GM18870 (cell line): ENCODE measurements around the gene SLC38A2.
A peak's percentile ranks its signal among the peaks of the same experiment; 100 is the strongest.
"Not testable (repeated sequence)": the region's sequence is repeated elsewhere in the genome, so short reads cannot be mapped to it uniquely, and the experiment has no call there.

Experiments used
- ATAC-seq: cut with Tn5 transposase; IDR thresholded peaks from one replicate; pipeline ENCODE4 v1.9.1; 2021; ENCODE audit warnings: moderate library complexity; ENCODE audit not compliant: unreplicated experiment

The SLC38A2 gene

DNA sequence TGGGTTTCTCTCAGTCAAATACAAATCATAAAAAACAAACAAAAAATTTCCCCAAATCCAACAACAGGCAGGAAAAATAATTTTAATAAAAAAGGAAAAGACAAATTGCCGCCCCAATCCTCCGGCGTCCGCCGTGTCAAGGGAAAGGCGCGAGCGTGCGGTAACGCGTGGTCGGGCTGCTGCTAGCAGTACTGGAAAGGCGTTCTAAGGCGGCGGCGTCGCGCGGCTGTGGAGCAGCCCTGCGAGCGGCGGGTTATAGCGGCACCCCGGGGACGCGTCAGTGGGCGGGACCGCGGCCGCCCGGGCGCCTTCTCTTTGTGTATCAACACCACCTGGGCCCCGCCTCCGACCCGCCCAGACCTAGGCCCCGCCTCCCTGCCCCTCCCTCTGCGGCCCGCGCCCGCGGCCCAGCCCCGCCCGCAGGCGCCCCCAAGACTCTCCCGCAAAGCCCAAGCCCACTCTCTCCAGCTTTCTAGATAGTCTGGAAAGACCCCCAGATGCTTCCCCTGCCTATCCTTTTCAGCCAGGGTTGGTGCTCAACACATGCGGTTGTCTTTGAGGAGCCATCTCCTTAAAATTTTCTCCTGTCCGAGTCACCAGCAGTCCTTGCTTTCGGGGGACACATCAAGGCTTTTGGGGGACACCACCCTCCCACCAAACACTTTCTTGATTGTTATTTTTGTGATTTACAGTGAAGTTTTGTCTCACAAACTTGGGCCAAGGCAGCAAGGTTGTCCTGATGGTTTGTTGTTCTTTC lies at the start of gene SLC38A2:
TSS of gene SLC38A2 (minus strand) at position 230 of the 757 bp plus-strand sequence. CDS start 1,480 bp downstream, outside the sequence.
- peak; percentile 46 for ATAC-seq

DNA sequence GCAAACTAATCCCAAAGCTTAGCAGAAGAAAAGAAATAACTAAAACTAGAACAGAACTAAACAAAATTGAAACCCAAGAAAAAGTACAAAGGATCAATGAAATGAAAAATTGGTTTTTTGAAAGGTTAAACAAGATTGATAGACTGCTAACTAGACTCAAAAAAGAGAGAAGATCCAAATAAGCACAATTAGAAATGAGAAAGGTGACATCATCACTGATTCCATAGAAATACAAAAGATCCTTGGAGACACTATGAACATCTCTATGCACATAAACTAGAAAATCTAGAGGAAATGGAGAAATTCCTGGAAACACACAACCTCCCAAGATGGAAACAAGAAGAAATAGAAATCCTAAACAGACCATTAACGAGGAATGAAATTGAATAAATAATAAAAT lies 47.1 kb upstream of the SLC38A2 start:
- no peak for ATAC-seq

DNA sequence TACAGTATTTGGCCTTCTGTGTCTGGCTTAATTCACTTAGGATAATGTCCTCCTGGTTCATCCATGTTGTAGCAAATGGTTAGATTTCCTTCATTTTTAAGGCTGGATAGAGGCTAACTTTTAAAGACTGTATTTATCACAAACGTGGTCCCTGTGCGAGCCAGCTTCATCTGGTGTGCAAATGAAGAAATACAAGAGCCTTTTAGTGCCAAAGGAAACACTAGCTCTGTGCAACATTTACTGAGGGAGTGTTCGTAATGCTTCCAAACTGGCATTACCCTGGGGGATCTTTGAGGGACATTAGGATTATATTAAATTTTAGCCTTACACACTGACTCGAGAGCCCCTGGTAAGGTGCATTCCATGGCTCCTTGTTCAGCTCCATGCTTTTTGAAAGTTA lies 43.0 kb upstream of the SLC38A2 start:
- no peak for ATAC-seq

DNA sequence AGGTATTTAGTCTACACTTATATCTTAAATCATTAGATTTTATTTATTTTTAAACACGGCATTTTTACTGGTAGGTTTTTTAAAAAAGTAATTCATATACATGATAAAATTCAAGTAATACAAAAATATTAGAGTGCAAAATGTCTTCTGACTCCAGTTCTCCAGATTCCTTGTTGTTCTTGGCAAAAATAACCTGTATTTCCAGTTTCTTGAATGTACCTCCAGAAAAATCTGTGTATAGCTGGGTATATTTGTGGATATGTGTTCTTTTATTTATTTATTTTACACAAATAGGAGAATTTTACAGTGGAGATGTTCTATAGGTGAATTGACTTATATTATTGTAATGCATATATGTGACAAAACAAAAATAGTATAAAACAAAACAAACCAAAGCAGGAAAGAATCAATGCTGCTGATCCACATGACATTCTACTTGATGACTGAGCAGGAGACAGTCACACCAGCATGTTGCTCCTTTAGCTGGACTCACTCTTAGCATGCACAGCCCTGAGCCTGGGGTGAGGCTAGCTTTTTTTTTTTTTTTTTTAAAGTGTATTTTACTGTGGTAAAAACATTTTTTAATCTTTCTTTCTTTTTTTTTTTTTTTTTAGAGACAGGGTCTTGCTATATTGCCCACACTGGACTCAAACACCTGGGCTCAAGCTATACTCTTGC lies 42.2 kb upstream of the SLC38A2 start:
- ATAC-seq = no peak

DNA sequence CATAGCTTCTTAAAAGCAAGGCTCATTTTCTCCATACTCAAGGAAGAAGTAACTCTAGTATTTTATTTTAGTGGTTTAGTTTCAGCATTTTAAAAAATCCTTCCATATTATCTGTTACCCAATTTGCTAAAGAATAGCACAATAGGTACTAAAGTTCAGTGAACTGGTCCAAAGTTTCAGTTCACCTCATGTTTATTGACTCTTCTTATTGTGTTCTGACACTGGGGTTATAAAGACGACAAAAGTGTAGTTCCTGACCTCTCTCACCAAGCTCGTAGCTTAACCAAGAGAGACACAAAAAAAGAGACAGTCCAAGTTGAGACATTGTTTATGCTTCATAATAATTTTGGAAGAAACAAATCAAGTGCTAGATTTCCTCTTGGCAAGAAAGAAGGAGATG lies 40.8 kb upstream of the SLC38A2 start:
- ATAC-seq = no peak

DNA sequence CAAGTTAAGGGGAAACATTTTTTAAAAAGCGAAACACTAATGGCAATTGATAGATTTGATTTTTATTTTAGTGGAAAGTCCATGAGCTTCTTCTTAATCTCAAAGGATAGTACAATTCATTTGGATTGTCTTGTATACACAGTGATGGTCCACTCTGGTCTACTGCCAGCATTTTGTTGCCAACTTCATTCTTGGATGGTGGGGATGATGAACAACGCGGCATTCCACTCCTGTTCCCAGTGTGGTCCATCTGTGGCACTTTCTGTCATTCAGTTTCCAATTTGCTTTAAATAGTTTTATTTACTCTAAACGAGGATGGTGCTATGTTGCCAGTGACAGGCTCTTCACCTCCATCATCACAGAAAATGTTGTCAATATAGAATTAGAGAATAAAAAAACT lies 40.3 kb upstream of the SLC38A2 start:
- ATAC-seq = no peak

DNA sequence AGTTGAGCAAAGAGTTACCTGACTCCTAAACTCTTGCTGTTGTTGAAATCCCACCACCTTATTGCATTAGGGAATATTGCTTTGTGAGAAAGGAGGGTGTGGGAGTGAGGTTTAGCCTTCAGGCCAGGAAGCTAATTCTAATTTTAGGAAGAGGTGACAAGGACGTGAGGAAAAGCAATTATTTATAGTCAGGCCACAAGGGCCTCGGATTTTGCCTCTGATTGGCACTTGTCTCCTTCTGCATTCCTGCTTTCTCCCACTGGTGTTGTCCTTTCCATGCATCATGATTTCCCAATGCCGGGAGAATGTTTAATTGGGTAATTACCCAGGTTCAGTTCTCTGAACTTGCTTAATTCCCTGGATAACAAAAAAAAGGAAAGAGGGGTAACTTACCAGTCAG lies 37.9 kb upstream of the SLC38A2 start:
- no peak for ATAC-seq

DNA sequence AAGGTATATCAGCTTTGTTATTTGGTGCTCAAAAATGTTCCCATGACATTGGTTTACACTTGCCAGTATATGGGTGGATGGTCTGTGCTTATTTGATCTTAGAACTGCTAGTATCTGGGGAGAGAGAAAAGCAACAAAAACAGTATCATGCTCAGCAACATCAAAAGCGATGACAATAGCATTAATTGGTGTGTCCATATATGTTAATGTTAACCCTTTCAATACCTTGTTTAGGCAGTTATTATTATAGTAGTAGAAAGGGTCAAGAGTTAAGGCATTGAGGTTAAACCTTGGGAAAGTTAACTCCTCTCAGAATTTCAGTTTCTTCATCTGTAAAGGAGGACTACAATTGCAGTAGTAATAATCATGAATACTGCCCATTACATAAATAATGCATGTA lies 37.4 kb upstream of the SLC38A2 start:
- no peak for ATAC-seq

DNA sequence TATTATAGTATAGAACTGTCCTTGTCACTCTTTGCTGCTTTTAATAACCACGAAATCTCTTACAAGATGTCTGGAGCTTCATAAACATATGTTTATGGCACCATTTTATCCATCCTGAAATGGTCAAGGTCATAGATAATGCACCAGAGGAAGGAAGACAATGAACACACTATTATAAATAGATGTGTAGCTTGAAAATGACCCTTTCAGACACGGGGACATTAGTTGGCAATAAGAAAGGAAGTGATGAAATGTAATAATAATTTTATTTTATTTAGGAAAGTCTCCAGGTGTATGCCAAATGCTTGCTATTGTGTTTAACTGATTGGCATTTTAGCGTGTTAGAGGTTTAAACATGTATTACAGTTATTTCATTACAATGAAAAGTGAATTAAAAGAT lies 36.8 kb upstream of the SLC38A2 start:
- ATAC-seq = no peak

DNA sequence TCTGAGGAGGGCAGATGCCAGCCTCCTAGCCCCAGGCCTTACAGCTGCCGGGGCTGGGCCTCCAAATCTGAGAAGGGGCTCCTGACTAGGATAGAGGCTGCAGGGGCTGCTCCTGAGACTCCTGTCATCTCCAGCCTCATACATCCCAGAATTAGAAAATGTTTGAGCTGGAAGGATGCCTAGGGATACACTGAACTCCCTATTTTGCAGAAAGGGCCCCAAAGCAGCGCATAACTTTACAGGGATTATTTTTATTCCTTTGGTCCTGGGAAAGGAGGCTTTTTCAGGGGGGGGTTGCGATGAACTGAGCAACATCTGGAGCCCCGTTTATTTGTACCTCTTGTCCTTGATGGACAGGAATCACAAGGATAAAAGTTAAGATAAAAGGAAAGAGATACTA lies 35.9 kb upstream of the SLC38A2 start:
- no peak for ATAC-seq

DNA sequence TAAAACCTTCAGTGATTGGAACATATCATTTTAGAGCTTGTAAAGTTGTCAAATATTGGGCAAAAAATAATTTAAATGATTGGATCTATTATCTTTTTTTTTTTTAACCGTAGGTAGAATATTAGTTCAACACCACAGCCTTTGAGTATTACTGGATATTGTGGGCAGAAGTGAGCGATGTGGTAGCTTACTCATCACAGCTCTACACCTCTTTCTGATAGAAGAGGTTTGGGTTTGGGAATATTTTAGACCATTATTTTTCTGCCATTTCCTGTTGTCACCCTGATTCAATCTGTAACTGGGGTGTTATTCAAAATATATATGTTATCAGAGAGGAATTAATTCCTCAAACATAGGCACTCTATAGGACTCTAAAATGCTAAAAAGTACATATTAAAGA lies 34.8 kb upstream of the SLC38A2 start:
- ATAC-seq = no peak

DNA sequence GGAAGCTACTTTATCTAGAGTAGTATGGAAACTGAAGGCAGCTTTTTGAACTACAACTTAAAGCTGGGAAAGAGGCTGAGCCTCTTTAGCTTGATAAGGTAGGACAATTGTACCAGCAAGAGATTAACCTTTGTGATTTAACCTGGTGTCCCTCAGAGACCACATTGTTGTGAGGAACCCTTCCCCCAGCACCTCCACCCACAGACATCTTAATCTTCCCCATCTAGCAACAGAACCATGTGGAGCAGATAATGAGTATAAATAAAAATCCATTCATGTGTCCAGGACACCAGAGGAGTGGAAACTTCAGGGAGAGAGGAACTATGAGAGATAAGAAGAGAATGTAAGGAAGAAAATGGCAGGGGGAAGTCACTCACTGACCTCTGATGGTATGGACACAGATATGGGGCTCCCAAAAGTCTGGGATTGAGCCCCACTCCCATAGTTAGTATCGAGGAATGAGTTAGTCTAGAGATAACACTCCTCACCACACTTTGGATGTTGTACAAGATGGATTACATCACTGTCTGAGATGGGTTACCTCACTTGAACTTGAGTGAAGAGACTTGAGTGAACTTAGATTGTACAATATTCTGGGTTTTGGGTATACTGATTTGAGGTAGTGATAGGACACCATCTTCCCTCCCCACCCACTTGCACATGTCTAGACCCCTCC lies 33.9 kb upstream of the SLC38A2 start:
- no peak for ATAC-seq

DNA sequence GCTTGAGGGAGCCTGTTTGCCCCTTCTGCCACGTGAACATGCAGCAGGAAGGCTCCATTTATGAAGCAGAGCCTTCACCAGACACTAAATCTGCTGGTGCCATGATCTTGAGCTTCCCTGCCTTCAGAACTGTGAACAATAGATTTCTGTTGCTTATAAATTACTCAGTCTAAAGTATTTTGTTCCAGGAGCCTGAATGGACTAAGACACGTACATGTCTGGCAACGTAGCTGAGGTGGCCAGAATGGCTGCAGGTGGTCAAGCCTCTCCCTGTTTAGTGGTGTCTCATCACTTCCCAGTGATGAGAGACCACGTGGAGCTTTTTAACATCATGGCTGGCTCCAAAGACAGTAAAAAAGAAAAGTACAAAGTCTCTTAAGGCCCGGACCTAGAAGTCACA lies 32.2 kb upstream of the SLC38A2 start:
- ATAC-seq = no peak

DNA sequence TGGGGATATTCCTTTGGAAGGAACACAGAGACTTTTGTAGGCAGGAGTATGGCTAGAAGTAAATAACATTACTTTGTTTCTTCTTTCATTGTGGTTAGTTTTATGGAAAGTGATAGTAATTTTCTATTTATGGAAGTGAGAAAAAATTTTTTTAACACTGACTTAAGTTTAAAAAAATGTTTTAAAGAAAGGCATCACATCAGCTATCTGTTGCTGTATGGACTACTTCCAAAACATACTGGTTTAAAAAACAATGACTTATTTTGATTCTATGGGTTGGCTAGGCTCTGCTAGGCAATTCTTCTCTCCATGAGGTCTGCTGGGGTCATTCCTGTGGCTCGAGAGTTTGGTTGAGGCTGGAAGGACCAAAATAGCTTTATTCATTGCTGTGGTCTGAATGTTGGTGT lies 31.7 kb upstream of the SLC38A2 start:
- ATAC-seq = peak; percentile 49

DNA sequence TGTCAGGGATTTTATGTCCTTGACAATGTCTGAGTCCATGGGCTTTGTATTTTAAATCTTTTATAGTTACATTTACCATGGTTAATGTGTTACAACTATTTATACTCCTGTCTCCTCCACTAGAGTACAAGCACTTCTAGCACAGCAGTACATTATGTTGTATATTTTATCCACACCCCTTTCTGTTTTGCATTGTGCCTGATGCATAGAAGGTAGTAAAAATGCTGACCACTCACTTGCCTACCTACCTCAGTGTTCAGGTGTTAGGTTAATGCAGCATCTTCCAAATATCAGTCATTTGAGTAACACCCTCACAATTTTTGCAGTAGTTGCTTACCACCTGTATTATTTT lies 31.1 kb upstream of the SLC38A2 start:
- ATAC-seq = no peak

DNA sequence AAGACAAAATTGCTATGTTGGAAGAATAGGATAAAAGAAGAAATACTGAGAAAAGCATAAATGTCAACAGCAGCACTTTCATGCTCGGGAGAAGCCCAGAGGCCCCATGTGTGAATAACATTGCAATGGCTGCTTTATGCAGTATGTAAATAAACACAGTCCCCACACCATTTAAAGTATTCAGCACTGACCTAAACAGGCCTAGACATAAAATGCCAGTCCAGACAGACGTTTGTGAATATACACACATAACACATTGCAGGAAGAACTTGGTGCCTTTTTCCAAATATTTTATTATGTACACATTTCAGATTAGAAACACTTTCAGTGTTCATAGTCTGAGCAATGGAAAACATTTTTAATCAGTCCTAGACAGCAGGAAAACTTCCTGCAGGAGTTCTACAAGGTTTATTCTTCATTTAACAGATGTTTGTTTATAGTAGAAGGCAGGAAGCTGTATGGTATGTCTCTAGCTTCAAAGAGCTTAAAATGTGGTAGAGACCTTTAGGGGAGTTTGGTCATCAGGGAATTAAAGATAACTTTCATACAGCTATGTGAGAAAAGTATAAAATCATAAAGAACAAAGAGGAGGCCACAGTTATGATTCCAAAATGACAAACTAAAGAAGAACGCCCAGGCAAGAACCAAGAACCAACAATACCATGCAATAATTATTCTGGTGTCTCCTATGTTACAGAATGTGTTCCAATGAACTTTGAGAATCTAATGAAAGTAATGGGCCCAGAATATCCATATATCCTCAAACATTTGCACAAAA lies 30.6 kb upstream of the SLC38A2 start:
- ATAC-seq = no peak

DNA sequence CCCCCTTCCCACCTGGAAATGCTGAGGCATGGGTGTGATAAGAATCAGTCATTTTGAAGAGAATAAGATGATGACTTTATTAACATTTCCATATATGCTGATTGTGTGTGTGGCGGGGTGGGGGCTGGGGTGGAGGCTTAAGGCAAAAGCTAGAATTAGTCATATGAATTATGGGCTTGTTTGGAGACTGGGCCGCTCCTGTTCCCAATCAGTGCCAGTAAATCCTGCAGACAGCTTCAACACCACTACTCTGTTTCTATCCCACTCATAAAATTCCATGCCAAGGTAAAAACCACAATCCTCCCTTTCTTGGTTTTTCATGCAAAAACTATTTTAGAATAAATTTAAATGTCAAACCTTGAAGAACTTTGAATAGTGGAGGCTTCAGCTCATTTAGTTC lies 29.9 kb upstream of the SLC38A2 start:
- no peak for ATAC-seq

DNA sequence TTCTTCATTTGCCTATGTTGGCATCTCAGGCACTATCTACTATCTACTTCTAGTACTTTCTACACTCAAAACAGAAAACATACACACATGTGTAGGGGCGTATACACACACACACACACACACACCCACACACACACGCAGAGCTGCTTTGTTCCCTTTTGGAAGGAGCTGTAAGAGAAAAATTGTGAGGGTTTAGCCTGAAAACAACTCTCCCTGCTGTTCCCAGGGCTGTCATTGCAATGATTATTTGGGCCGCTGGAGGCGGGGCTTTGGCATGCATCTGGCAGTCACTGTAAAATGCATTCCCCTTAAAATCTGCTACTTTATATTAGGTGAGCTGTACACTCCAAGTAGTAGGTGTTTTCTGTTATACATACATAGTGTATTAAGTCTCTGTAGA lies 29.1 kb upstream of the SLC38A2 start:
- no peak for ATAC-seq

DNA sequence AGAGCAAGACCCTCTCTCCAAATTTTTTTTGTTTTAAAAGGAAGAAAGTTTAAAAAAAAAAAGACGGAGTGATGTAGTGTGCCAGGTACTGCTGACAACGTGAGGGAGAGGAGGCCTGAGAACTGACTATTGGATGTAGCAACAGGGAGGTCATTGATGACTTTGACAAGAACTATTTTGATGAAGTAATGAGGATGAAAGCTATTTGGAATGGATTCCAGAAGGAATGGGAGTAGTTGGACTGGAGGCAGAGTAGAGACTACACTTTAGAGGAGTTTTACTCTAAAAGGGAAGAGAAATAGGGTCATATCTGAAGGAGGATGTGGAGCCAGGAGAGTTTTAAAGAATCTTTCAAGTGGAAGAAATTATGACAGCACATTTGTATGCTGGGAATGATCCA lies 27.8 kb upstream of the SLC38A2 start:
- no peak for ATAC-seq

DNA sequence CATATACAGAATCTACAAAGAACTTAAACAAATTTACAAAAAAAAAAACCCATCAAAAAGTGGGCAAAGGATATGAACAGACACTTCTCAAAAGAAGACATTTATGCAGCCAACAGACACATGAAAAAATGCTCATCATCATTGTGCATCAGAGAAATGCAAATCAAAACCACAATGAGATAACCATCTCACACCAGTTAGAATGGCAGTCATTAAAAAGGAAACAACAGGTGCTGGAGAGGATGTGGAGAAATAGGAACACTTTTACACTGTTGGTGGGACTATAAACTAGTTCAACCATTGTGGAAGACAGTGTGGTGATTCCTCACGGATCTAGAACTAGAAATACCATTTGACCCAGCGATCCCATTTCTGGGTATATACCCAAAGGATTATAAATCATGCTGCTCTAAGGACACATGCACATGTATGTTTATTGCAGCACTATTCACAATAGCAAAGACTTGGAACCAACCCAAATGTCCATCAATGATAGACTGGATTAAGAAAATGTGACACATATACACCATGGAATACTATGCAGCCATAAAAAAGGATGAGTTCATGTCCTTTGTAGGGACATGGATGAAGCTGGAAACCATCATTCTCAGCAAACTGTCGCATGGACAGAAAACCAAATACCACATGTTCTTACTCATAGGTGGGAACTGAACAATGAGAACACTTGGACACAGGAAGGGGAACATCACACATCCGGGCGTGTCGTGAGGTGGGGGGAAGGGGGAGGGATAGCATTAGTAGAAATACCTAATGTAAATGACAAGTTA lies 27.1 kb upstream of the SLC38A2 start:
- ATAC-seq = not testable (repeated sequence)

DNA sequence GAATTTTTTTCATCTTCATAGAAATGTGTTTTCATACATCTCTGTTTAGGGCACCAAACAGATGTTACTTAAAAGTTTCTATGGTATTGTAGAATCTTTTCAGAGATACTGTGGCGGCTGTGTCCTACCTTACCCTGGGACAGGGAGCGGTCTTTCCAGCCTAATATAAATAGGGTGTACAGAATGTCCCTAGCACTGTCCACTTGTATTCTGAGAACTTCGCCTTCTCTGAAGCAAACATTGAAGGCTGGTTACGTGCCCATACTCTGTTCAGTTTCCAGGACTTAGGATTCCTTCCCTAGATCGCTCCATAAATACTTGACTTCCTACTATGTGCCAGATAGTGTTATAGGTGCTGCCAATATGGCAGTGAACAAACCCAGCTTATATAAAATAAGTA lies 24.3 kb upstream of the SLC38A2 start:
- ATAC-seq = no peak
